ENCODE results near the gene KCNE1. TPM values are rescaled to one million over a fixed set of nuclear protein-coding genes. Genes with fewer than 3 reads are reported as not detected.

KCNE1 gene
- total and polyA plus RNA-seq, 2 of the 13 experiments (the other 11 are each of a cell fraction or from before 2014, with no cell fraction given), result 0.35 TPM; not detected in 1

- peak; percentile 35; the same call in 1 of the 2 replicates for TF ChIP-seq TFAP4 (IDR thresholded peaks at IDR 0.05; ENCODE audit: borderline replicate concordance, low read depth)
- no peak for TF ChIP-seq AKNA (CRISPR knock-in tag; IDR thresholded peaks at IDR 0.05; ENCODE audit: borderline replicate concordance)
- TF ChIP-seq ELF3 (CRISPR knock-in tag; IDR thresholded peaks at IDR 0.05), result 0 out of 2 replicates have a peak, but pooled peaks have one; percentile 21
- no peak for TF ChIP-seq TCF12 (IDR thresholded peaks at IDR 0.05)
- no peak for TF ChIP-seq TCF12 (CRISPR knock-in tag; IDR thresholded peaks at IDR 0.05)
- TF ChIP-seq BHLHE40 (IDR thresholded peaks at IDR 0.05; ENCODE audit: low read length), result 0 out of 2 replicates have a peak, but pooled peaks have one; percentile 37
- TF ChIP-seq GMEB2 (CRISPR knock-in tag; IDR thresholded peaks at IDR 0.05; ENCODE audit: low read depth), result no peak
- TF ChIP-seq KDM2A (CRISPR knock-in tag; IDR thresholded peaks at IDR 0.05; ENCODE audit: borderline replicate concordance, low read depth), result peak; percentile 71; the same call in 1 of the 2 replicates
- TF ChIP-seq DPF2 (CRISPR knock-in tag; IDR thresholded peaks at IDR 0.05; ENCODE audit: borderline replicate concordance, low read depth), result no peak
- TF ChIP-seq CENPBD1 (CRISPR knock-in tag; IDR thresholded peaks at IDR 0.05; ENCODE audit: borderline replicate concordance, low read depth), result no peak
- no peak for TF ChIP-seq UBTF (CRISPR knock-in tag; IDR thresholded peaks at IDR 0.05)
- peak; percentile 48 for TF ChIP-seq TEAD3 (CRISPR knock-in tag; optimal IDR thresholded peaks at IDR 0.05; ENCODE audit: borderline replicate concordance)
- peak; percentile 60 to 63; a peak in 2 of 4 replicates for TF ChIP-seq HMGXB4 (CRISPR knock-in tag; IDR thresholded peaks at IDR 0.05; ENCODE audit: borderline replicate concordance in 1 of 2, low read depth in 1 of 2)
Observed at GRCh38 chr21:34510148-34511142, 1.6 kb downstream of the KCNE1 start (continued).
